GM19043 (cell line): ENCODE measurements around the gene HCRT.
"Not testable (repeated sequence)": the region's sequence is repeated elsewhere in the genome, so short reads cannot be mapped to it uniquely, and the experiment has no call there.

Experiments used
- ATAC-seq: cut with Tn5 transposase; IDR thresholded peaks from one replicate; pipeline ENCODE4 v1.9.1; 2021; ENCODE audit warnings: low read depth; ENCODE audit not compliant: unreplicated experiment

The HCRT gene

DNA sequence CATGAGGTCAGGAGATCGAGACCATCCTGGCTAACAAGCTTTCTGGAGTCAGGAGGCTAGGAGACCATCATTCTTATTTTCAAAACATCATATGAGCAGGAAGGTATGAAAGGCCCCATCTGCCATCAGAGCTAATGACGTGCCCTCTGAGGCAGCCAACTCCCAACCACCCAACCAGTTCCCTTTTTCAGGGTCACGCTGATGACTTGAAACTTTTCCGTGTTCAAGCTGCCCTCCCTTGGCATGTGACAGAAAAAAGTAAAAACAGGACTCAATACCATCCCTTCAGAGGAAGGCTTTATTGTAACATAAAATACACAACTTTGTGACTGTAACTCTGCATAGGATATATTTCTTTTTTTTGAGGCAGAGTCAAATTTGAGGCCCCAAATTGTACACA is 13.6 kb upstream of the HCRT start:
- ATAC-seq = no peak

- no peak for ATAC-seq
These were observed 12.4 kb upstream of the HCRT start for GRCh38 chr17:42197564-42198156.

DNA sequence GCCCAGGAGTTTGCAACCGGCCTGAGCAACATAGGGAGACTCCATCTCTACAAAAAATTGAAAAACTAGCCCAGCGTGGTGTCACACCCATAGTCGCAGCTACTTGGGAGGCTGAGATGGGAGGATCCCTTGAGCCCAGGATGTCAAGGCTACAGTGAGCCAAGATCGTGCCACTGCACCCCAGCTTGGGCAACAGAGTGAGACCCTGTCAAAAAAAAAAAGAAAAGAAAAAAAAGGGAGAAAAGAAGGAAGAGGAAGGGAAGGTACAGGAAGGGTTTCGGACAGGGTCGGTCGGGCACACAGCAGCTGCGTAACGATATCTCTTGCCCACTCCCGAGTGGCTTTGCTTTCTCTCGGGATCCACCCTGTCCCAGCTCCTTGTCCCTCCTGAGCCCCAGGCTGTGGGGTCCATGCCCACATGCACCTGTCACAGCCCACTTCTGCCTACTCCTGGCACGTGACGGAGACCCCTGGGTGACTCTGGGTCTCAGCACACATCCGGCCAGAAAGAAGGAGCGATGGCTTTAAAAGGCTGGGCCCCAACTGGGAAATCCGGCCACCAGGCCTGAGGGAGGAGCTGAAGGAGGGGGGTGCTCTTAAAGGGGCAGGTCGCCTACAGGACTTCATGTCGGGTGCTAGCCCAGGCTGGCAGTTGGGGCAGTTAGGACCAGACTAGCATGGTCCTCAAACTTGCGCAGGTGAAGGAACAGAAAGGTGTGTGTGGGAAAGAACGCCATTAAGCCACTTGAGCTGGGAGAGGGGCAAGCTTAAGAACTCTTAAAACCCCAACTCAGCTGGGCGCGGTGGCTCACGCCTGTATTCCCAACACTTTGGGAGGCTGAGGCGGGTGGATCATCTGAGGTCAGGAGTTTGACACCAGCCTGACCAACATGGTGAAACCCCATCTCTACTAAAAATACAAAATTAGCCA is 9.0 kb upstream of the HCRT start, which contains the start of gene GHDC:
Gene GHDC, minus strand, starts transcription at position 526 of the 931 bp plus-strand sequence. CDS start 913 bp downstream, outside the sequence.
- ATAC-seq = peak; percentile 90

DNA sequence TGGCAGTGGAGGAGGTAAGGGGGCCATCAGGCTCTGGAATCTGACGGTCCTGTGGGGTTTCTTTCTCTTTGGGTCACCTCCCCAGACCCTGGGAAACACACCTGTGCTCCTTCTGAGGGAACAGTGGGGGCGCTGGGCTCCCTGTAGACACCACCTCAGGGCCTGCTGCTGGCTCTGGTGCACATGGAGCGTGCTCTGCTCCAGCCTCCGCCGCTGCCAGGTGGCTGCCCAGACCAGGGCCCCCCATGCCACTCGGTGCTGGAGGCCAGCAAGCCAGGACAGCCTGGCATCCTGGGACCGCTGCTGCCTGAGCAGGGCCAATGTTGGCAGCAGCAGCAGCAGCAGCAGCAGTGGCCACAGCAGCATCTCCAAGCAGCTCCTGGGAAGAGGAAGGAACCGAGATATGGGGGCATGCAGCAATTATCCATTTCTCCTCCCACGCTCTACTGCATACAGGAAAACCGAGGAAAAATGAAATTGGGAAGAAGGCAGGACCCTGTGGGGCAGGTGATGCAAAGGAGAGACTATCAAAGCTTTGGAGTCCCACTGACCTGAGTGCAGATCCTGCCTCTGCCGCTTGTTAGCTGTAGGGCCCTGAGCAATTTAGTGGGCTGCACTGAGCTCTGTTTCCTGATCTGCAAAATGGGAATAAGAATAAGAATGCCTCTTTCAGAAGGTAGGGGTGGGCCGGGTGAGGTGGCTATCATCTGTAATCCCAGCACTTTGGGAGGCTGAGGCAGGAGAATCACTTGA is 8.1 kb upstream of the HCRT start:
- ATAC-seq = no peak

- ATAC-seq = no peak
These were observed 7.2 kb upstream of the HCRT start for GRCh38 chr17:42192189-42193126.

GRCh38 chr17:42191275-42191608 is 6.0 kb upstream of the HCRT start:
- no peak for ATAC-seq

DNA sequence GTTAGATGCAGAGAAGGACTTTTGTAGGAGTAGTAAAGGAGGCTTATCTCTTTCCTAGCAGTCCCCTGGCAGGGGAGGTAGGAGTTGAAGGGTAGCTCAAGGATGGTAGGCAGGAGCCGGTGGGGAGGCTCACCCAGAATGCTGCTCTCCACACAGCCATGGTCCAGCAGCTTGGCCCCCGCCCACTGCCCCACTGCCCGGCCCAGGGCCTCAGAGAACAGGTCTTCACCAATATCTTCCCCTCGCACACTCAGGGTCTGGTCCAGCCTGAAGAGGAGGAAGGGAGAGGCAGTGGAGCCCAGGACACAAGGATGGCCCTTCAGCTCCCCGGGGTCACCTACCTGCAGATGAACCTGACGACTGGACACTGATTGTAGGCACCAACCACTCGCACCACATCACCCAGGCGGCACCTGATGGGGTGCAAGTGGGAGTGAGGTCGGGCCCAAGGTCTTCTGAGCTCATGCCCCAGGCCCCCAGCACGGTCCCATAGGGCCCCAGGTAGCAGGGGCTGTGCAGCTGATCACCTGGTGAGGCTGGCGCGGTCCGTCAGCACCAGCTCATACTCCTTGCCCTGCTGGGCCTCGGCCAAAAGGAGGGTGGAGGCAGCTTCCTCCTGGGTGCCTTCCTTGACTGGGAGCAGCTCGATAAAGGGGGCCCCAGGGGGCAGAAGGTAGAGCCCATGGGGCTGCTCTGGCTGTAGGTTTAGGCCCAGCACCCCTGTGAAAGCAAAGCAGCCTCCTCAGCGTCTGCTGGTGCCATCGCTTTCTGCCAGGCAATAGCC is 5.4 kb upstream of the HCRT start:
- ATAC-seq = no peak

- ATAC-seq = no peak
These were observed 4.4 kb upstream of the HCRT start for GRCh38 chr17:42189651-42189965.

DNA sequence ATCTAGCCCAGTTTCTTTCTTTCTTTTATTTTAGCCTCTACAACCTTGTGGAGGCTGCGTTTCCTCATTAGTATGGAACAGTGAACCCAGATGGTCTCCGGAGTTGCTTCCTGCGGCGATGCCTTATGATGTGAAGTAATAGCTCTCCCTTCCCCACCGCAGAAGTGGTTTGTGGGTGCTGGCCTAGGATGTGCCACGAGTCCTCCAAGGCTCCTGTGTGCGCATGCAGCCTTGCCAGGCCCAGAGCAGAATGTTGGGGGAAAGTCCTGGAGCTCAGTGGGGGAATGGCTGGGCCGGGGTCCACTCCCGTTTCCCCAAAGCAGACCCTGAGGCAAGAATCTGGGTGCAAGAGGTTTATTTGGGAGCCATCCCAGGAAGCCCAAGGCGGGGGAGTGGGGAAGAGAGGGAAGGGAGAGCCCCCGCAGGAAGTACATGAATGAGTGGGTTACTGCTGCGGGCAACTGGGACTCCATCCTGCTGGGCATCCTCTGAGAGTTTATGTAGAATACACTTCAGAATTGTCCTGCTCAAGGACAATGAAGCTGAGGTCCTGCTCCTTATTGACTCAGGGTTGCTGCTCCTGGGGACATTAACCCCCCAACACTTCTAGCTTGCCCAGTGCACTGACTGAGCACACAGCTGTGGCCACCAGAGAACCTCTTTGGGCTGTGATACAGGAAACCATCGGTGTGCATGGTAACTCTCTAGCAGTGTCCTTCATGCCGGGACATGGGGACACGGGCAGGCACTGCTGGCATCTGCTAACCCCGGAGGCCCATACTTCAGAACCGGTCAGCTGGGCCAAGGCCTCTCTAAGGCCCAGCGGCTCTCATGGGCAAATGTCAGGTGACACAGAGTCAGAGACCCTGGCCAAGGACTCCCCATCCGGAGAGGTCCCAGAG is 3.7 kb upstream of the HCRT start:
- no peak for ATAC-seq

DNA sequence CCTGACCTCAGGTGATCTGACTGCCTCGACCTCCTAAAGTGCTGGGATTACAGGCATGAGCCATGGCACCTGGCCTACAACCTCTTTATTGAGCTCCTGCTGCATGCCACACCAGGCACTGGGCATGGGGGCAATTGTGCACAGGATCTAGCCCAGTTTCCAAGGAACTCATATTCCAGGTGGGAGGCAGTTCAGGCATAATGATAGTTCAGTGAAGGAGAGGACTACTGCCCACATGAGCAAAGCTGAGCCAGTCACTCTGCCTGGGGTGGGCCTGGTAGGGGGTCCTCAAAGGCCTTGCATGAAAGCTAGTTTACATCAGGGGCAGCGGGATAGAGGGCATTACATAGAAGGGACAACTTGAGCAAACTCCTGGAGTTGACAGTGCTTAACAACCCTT is 2.6 kb upstream of the HCRT start:
- no peak for ATAC-seq

GRCh38 chr17:42186191-42186590 is 939 bp upstream of the HCRT start:
- ATAC-seq = not testable (repeated sequence)

DNA sequence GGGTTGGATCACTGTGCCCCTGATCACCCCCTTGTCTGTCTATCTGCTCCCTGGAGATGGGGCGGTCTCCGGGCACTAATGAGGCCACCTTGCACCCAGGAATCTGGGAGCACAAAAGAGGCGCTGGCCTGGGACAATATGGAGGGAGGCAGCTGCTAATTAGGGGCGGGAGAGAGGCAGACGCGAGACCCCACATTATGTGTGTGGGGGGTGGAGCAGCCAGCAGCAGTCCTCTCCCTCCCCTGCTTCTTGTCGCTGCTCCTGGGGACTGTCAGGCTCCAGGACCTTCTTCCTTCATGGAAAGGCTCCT is 324 bp upstream of the HCRT start:
- ATAC-seq = no peak

GRCh38 chr17:42183741-42184711 is 1.2 kb downstream of the HCRT start:
- peak; percentile 65 for ATAC-seq

DNA sequence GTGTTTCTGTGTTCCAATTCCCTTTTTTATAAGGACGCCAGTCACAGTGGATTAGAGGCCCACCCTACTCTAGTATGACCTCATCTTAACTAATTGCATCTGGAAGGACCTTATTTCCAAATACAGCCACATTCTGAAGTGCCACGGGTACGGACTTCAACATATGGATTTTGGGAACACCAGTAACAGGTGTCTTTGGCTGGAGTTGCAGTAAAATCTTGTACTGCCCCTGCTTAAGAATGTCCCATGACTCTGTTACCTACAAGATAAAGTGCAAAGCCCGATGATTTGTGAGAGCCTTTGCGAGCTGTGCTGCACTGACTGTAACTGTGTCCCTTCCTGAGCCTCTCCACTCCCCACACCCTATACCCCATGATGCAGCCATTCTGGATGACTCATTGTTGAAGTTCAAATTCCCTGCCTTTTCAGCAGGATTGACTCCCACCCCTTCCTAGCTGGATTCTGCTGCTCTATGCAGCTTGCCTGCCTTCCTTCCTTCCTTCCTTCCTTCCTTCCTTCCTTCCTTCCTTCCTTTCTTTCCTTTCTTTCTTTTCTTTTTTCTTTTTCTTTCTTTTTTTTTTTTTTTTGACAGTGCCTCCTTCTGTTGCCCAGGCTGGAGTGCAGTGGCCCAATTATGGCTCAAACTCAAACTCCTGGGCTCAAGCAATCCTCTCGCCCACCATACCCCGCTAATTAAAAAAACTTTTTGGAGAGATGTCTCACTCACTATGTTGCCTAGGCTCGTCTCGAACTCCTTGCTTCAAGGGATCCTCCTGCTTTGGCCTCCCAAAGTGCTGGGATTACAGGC is 2.1 kb downstream of the HCRT start:
- no peak for ATAC-seq

DNA sequence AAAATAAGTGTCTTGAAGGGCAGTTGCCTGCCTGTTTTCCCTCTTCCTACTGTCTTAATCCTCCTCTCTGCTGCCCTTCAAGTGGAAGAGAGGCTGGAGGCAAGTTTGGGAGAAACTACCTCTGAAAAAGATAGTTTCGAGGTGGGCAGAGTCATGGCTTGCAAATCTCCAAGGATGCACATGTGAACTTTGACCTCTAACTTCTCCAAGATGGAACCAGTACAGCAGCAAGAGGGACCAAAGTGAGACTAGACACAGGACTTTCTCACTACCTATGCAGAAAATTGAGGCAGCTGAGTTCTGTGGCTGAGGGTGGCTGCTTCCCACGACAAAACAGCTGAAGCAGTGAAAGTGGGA is 3.4 kb downstream of the HCRT start:
- ATAC-seq = no peak

GRCh38 chr17:42180922-42181850 is 4.1 kb downstream of the HCRT start, which contains the start of gene KCNH4:
TSS of gene KCNH4 (minus strand) at chr17:42181142. CDS start at chr17:42180945, 197 bp downstream.
- ATAC-seq = no peak
